ENCODE measurements around the gene CLK3. TPM values are rescaled to one million over a fixed set of nuclear protein-coding genes. Genes with fewer than 3 reads are reported as not detected.

CLK3 gene
- total RNA-seq, 4 donors from 2014 or later = 96.7 to 230 (median 117) TPM

DNA sequence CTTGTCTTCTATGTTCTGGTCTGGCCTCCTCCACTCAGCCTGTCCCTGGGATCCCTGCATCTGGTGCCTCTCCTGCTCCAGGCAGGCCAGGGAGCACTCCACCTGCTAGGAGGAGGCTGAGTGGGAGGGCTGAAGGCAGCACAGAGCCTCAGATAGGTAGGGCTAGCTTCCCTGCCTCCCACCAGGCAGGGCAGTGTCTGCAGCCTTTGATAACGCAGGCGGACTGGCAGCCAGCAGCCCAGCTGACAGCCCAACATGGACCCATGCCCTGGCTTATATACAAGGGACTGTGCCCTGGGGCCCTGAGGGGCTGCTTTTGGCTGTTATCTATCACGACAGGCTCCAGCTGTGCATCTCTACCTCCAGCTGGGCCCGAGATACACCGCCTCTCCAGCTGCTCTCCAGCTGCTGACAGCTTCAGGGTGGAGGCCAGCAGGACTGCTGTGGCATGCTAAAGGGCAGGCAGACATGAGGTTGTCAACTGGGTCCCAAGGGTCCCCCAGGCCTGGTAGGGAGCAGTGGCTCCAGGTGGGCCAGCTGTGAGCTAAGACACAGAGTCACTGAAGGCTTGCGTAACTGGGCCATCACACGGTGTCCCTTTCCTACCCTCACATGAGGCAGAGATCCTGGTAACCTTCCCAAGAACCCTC lies 5.2 kb upstream of the CLK3 start:
- 68 to 69% methylated on average over 6 to 7 of the region's 7 CpGs for WGBS, 2 donors
- TF ChIP-seq, protein P1, sequence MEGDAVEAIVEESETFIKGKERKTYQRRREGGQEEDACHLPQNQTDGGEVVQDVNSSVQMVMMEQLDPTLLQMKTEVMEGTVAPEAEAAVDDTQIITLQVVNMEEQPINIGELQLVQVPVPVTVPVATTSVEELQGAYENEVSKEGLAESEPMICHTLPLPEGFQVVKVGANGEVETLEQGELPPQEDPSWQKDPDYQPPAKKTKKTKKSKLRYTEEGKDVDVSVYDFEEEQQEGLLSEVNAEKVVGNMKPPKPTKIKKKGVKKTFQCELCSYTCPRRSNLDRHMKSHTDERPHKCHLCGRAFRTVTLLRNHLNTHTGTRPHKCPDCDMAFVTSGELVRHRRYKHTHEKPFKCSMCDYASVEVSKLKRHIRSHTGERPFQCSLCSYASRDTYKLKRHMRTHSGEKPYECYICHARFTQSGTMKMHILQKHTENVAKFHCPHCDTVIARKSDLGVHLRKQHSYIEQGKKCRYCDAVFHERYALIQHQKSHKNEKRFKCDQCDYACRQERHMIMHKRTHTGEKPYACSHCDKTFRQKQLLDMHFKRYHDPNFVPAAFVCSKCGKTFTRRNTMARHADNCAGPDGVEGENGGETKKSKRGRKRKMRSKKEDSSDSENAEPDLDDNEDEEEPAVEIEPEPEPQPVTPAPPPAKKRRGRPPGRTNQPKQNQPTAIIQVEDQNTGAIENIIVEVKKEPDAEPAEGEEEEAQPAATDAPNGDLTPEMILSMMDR (IDR thresholded peaks at IDR 0.05) = no peak
- no peak for TF ChIP-seq POLR2A (IDR thresholded peaks at IDR 0.05)
- intact Hi-C loops (cut with DNase I; ENCODE audit: low total_unique reads) = no loop called here
- H3K4me3 ChIP-seq (ENCODE audit: low read depth, poor library complexity, severe bottlenecking) = no peak overlapping the region
- DNase-seq (ENCODE audit: low spot score in 2 of 2) = no peak

DNA sequence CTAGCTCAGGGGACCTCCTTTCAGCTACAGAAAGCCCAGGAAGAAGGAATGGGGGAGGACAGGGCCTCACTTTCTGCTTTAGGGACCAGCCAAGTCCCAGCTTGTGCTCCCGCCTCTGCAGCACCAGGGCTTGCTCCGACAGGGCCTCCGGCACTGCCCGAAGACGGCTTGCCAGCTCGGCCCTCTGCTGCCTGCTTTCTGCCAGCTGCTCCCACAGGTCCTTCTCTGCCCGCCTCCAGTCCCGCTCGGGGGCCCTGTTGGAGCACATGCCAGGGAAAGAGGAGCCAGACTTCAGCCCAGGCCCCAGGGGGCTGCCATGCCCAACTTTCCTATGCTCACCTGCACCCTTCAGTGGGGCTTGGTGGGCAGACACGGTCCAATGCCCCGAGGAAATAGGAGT lies 4.3 kb upstream of the CLK3 start:
- DNase-seq (ENCODE audit: low spot score in 2 of 2) = no peak
- no peak overlapping the region for H3K4me3 ChIP-seq (ENCODE audit: low read depth, poor library complexity, severe bottlenecking)
- intact Hi-C loops (cut with DNase I; ENCODE audit: low total_unique reads) = no loop called here
- TF ChIP-seq POLR2A (IDR thresholded peaks at IDR 0.05) = no peak
- TF ChIP-seq, protein P1 (IDR thresholded peaks at IDR 0.05) = no peak
- WGBS, 2 donors = 62 to 72% methylated on average over 2 to 11 of the region's 11 CpGs

DNA sequence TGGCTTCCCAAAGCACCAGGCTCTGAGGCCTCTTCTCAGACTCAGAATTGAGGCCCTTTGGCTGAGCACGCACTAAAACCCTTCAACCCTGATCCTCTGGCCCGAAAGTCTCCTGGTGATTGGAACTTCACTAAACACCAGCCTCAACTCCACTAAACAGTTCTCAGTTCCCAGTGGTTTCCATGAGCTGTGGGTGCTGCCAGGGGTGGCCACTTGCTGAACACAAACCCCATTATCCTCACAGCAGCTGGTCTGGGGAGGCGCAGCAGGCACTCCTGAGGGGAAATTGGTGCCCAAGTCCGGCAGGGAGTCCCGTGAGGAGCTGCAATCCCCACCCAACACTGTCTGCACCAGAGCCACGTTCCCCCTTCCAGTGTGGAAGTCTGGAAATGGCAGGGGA lies 3.8 kb upstream of the CLK3 start:
- 73 to 90% methylated on average over 4 to 6 of the region's 6 CpGs for WGBS, 2 donors
- TF ChIP-seq, protein P1 (IDR thresholded peaks at IDR 0.05) = no peak
- TF ChIP-seq POLR2A (IDR thresholded peaks at IDR 0.05) = no peak
- no peak for DNase-seq (ENCODE audit: low spot score in 2 of 2)
- H3K4me3 ChIP-seq (ENCODE audit: low read depth, poor library complexity, severe bottlenecking) = no peak overlapping the region
- intact Hi-C loops (cut with DNase I; ENCODE audit: low total_unique reads) = no loop called here

DNA sequence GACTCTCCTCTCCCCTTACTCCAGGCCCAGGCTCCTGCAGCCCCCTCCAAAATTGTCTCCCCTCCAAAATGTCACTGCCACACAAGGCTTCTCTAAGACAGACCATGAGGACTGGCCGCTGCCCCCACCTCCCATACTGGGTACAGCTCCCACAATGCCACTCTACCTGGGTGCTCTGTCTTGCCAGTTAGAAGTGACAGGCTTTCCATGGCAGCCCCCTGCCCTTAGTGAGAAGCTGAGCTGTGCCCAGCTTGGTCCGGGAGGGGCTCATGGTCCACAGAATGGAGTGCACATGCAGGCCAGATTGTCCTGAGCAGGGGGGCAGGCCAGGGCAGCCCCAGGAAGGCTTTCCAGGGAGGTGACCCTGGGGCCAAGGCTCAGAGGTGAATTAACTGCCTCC lies 3.0 kb upstream of the CLK3 start:
- TF ChIP-seq, protein P1 (IDR thresholded peaks at IDR 0.05) = no peak
- TF ChIP-seq POLR2A (IDR thresholded peaks at IDR 0.05) = no peak
- WGBS, 2 donors = 84 to 86% methylated on average over 2 of the region's 2 CpGs
- intact Hi-C loops (cut with DNase I; ENCODE audit: low total_unique reads) = no loop called here
- no peak overlapping the region for H3K4me3 ChIP-seq (ENCODE audit: low read depth, poor library complexity, severe bottlenecking)
- DNase-seq (ENCODE audit: low spot score in 2 of 2) = no peak

DNA sequence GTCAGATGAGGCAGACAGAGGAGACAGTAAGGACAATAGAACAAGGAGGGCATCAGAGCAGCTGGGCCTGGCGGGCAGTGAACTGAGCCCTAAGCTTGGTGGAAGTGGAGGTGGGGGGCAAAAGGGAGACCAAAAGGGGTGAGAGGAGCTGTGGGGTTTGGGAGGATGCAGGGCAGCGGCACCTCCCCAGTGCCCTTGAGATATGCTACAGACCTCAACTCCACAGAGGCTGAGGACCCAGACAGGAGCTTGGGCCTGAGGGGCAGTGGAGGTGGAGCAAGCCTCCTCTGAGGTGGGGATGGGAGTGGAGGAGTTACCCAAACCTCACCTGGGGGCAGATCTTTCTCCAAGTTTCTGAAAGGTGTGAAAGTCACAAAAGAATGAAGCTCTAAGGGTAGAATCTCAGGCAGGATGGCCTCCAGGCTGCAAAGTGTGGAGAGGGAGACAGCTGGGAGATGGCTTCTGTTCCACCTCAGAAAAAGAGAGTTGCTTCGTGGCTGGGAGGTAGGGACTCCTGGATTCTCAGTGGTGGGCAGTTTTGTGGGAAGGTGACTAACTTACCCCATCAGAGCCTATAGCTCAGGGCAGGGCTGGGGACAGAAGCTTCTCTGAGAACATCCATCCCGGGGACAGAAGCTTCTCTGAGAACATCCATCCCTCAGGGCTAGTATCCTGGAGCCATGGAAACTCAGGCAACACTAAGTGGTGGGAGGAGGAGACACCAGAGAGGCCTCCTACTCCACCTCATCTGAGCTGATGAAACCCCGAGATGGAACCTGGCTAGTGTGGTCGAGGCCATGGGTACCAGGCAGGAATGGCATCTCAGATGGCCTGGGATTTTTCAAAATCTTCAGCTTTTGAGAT lies 2.3 kb upstream of the CLK3 start:
- no peak for DNase-seq (ENCODE audit: low spot score in 2 of 2)
- H3K4me3 ChIP-seq (ENCODE audit: low read depth, poor library complexity, severe bottlenecking) = no peak overlapping the region
- TF ChIP-seq, protein P1 (IDR thresholded peaks at IDR 0.05) = no peak
- no peak for TF ChIP-seq POLR2A (IDR thresholded peaks at IDR 0.05)
- intact Hi-C loops (cut with DNase I; ENCODE audit: low total_unique reads) = no loop called here
- 61 to 77% methylated on average over 6 of the region's 6 CpGs for WGBS, 2 donors
